Esophagus mucosa (tissue), 1 donor: Measurements from ENCODE around the gene LCA5L. TPM values are rescaled to one million over a fixed set of nuclear protein-coding genes. Genes with fewer than 3 reads are reported as not detected.
A peak's percentile ranks its signal among the peaks of the same experiment; 100 is the strongest.

Experiments used
- ATAC-seq: fragments of 200-7000 bp; cut with Tn5 transposase; one replicate; pipeline ENCODE4 v1.9.1; 2020
- total RNA-seq: library from RNA; stranded (reverse); gene quantifications from one replicate; pipeline ENCODE4 v1.2.4, GENCODE V29; 2023
- donor health status: DM: yes; HTN: yes; CAD: no.

LCA5L gene
- 0.80 TPM for total RNA-seq

GRCh38 chr21:39445321-39446269 is at the start of gene LCA5L:
Gene LCA5L, minus strand, starts transcription at chr21:39445778. Its CDS starts 17,285 bp downstream, at chr21:39428493.
- ATAC-seq, result peak; percentile 90

GRCh38 chr21:39489380-39489924 is 43.9 kb upstream of the LCA5L start:
- no peak for ATAC-seq

- no peak for ATAC-seq
Observed at GRCh38 chr21:39484711-39485276, 39.2 kb upstream of the LCA5L start.

GRCh38 chr21:39483917-39484316 is 38.3 kb upstream of the LCA5L start:
- no peak for ATAC-seq

GRCh38 chr21:39481886-39482285 is 36.3 kb upstream of the LCA5L start:
- ATAC-seq, result no peak

GRCh38 chr21:39480271-39480670 is 34.7 kb upstream of the LCA5L start:
- no peak for ATAC-seq

GRCh38 chr21:39479814-39480182 is 34.2 kb upstream of the LCA5L start:
- ATAC-seq, result no peak

GRCh38 chr21:39479164-39479813 is 33.7 kb upstream of the LCA5L start:
- no peak for ATAC-seq

- no peak for ATAC-seq
Observed at GRCh38 chr21:39474611-39475010, 29.0 kb upstream of the LCA5L start.

GRCh38 chr21:39472786-39473185 is 27.2 kb upstream of the LCA5L start:
- ATAC-seq, result no peak

GRCh38 chr21:39471598-39471997 is 26.0 kb upstream of the LCA5L start:
- ATAC-seq, result no peak

GRCh38 chr21:39468559-39468958 is 23.0 kb upstream of the LCA5L start:
- no peak for ATAC-seq

GRCh38 chr21:39467746-39468145 is 22.2 kb upstream of the LCA5L start:
- ATAC-seq, result no peak

- no peak for ATAC-seq
Observed at GRCh38 chr21:39466584-39466983, 21.0 kb upstream of the LCA5L start.

- ATAC-seq, result no peak
Observed at GRCh38 chr21:39463308-39463707, 17.7 kb upstream of the LCA5L start.

- no peak for ATAC-seq
Observed at GRCh38 chr21:39461419-39461818, 15.8 kb upstream of the LCA5L start.

GRCh38 chr21:39456665-39457064 is 11.1 kb upstream of the LCA5L start:
- ATAC-seq, result no peak

GRCh38 chr21:39454949-39455668 is 9.5 kb upstream of the LCA5L start:
- peak; percentile 20 for ATAC-seq

- ATAC-seq, result no peak
Observed at GRCh38 chr21:39453571-39454179, 8.1 kb upstream of the LCA5L start.

GRCh38 chr21:39452970-39453342 is 7.4 kb upstream of the LCA5L start:
- no peak for ATAC-seq

GRCh38 chr21:39452207-39452969 is 6.8 kb upstream of the LCA5L start:
- peak; percentile 34 for ATAC-seq
